ENCODE data around the gene C13orf46. TPM values are rescaled to one million over a fixed set of nuclear protein-coding genes. Genes with fewer than 3 reads are reported as not detected.

The C13orf46 gene
- total RNA-seq, 2 donors from 2014 or later: 0.24 to 0.44 TPM

DNA sequence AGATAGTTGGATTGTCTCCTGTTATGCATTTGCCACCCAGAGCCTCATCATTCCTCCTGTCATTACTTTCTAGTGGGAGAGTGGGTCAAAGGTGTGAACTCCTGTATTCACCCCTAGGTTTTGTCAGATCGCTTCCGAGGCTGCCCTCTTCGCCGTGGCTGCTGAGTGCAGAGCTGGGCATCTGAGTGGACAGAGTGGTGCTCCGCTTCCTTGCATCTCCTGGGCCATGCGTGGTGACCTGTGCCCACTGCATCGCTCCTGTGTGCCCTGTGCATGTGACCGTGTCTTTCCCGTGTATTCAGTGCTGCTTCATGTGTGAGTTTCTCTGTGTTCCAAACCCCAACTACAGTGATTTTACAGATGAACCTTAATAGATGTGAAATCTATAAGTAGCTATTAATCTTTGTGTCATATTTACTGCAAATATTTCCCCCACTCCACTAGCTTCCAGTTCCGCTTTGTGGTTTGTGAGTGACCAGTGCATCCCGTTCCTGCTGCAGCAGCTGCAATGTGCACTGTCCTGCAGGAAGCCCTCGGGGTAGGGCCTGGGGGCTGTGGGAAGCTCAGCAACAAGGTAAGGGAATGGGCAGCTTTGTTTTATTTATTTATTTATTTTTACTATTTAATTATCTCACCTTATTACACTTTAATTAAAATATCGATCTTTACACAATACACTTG, 53.1 kb downstream of the C13orf46 start:
- Histone ChIP-seq H3K4me1 (no peaks in the 10 kb centered on the region), H3K36me3 (no peaks in the 10 kb centered on the region), H3K9ac (ENCODE audit: low read depth in 2 of 2, low read length in 2 of 2) (no peak overlapping the region), H3K27me3 (no peaks in the 10 kb centered on the region), H3K9me3 (no peaks in the 10 kb centered on the region), H3K4me3 (no peak overlapping the region), H3K27ac (no peak overlapping the region)
- TF ChIP-seq, protein P1, sequence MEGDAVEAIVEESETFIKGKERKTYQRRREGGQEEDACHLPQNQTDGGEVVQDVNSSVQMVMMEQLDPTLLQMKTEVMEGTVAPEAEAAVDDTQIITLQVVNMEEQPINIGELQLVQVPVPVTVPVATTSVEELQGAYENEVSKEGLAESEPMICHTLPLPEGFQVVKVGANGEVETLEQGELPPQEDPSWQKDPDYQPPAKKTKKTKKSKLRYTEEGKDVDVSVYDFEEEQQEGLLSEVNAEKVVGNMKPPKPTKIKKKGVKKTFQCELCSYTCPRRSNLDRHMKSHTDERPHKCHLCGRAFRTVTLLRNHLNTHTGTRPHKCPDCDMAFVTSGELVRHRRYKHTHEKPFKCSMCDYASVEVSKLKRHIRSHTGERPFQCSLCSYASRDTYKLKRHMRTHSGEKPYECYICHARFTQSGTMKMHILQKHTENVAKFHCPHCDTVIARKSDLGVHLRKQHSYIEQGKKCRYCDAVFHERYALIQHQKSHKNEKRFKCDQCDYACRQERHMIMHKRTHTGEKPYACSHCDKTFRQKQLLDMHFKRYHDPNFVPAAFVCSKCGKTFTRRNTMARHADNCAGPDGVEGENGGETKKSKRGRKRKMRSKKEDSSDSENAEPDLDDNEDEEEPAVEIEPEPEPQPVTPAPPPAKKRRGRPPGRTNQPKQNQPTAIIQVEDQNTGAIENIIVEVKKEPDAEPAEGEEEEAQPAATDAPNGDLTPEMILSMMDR (IDR thresholded peaks at IDR 0.05): no peak
- intact Hi-C loops (cut with DNase I): no loop called here
- no peak for DNase-seq

DNA sequence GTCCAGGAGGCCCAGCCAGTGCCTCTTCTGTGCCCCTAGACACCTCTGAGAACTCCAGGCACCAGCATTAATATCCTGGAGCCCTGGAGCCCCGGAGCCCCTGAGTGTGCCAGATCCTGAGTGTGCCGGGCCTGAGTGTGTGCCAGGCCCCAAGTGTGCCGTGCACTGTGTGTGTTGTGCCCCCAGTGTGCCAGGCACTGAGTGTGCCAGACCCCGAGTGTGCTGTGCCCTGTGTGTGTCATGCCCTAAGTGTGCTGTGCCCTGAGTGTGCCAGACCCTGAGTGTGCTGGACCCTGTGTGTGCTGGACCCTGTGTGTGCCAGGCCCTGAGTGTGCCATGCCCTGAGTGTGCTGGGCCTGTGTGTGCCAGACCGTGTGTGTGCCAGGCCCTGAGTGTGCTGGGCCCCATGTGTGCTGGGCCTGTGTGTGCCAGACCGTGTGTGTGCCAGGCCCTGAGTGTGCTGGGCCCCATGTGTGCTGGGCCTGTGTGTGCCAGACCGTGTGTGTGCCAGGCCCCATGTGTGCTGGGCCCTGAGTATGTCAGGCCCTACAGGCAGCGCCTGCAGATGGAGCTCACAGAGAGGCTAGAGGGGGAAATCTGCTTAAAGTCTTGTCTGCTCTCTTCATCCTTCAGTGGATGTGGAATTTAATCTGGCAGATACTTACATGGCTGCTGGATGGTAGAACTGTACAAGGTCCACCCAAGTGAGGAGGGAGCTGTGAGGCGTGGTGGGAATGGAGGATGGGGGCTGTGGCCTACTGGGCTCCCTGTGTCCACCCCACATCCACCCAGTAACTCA, 53.9 kb downstream of the C13orf46 start:
- no peak overlapping the region for H3K4me3 ChIP-seq
- no peaks in the 10 kb centered on the region for H3K9me3 ChIP-seq
- H3K27ac ChIP-seq: no peak overlapping the region
- H3K36me3 ChIP-seq: no peaks in the 10 kb centered on the region
- H3K4me1 ChIP-seq: no peaks in the 10 kb centered on the region
- no peaks in the 10 kb centered on the region for H3K27me3 ChIP-seq
- intact Hi-C loops (cut with DNase I): no loop called here
- no peak overlapping the region for H3K9ac ChIP-seq (ENCODE audit: low read depth in 2 of 2, low read length in 2 of 2)
- TF ChIP-seq, protein P1 (IDR thresholded peaks at IDR 0.05): no peak
- peak; percentile 4 for DNase-seq

DNA sequence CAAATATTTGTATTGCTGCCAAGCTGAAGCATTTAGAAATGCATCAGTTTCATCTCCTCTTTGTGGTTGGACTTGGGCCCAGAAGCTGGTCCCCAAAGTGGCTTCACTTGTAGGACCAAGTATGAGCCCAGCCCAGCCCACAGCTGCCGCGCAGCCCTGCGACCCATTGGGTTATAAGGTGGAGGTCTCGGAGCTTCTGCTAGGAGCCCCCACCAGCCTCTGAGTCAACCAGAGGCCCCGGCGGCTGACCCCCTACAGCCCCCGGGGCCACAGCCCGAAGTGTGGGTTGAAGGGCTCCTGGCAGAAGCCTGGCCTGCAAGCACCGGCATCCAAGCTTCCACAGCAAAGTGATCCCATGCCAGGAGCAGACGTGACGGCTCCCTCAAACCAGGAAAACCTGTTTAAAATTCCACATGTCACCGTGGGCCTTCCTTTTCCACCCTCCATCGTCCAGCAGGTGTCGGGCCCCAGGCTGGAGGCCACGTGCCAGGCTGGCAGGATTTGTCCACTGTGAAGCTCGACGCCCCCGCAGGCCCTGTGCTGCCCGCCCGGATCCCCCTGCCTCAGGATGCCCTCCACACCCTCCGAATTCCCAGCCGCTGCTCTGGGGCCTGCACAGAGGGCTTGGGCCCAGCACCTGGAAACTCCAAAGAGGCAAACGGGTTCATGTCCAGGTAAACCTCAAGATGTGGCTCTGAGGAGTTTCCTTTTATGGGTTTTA, 54.7 kb downstream of the C13orf46 start:
- no peaks in the 10 kb centered on the region for H3K4me1 ChIP-seq
- peak; percentile 9 for DNase-seq
- H3K27ac ChIP-seq: no peak overlapping the region
- no peaks in the 10 kb centered on the region for H3K27me3 ChIP-seq
- no peak overlapping the region for H3K4me3 ChIP-seq
- H3K9me3 ChIP-seq: no peaks in the 10 kb centered on the region
- intact Hi-C loops (cut with DNase I): no loop called here
- TF ChIP-seq, protein P1 (IDR thresholded peaks at IDR 0.05): no peak
- no peaks in the 10 kb centered on the region for H3K36me3 ChIP-seq
- no peak overlapping the region for H3K9ac ChIP-seq (ENCODE audit: low read depth in 2 of 2, low read length in 2 of 2)

DNA sequence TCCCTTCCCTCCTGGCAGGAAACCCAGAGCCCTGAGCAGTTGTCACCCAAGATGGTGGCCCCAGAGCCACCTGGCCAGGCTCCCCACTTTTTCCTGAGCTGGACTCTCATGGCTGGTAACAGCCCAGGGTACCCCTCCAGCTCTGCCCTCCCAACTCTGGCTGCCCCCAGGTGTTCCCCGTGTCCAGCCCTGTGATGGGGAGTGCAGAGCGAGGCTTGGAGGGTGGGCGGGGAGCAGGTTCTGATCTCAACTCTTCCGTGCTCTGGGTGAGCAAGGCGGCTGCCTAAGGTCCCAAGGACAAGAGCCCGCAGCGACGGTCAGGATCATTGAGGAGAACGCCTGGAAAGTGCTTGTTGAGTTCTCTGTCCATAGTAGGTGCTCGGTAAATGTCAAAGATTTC, 55.3 kb downstream of the C13orf46 start:
- intact Hi-C loops (cut with DNase I): no loop called here
- Histone ChIP-seq H3K36me3 (no peaks in the 10 kb centered on the region), H3K4me3 (no peak overlapping the region), H3K4me1 (no peaks in the 10 kb centered on the region), H3K27me3 (no peaks in the 10 kb centered on the region), H3K9ac (ENCODE audit: low read depth in 2 of 2, low read length in 2 of 2) (no peak overlapping the region), H3K9me3 (no peaks in the 10 kb centered on the region), H3K27ac (no peak overlapping the region)
- DNase-seq: no peak
- TF ChIP-seq, protein P1 (IDR thresholded peaks at IDR 0.05): no peak

DNA sequence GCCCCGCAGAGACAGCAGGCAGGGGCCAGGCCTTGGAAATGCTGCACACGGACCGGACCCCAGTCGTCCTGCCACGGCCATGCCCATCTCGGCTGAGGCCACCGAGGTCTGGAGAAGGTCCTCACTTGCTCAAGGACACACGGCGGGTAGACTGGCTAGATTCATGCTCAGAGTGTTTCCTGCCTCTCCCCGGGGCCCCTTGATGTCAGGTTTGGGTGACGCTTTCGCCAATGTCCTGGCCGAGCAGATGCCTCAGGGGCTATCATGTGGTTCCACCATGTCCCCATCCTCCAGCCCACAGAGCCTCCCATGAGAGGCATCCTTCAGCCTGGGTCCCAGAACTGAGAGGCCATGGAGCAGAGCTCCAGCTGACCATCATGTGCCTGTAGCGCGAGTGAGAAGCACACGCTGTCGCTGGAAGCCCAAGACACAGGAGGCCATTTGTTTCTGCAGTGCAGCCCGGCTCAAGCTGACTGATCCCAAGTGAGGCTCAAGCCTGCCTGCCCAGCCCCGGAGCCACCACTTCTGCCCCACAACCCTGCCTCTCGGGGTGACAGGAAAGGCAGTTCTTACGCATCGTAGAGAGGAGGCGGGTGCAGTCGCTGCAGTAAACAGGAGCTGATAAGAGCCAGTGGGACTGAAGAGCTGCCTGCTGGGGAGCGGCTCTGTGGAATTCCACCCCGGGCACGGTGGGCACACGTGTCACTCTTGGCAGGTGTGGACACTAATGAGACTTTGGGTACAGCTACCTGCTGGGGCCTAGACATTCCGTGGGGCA, 56.1 kb downstream of the C13orf46 start:
- H3K27me3 ChIP-seq: no peaks in the 10 kb centered on the region
- intact Hi-C loops (cut with DNase I): no loop called here
- no peak overlapping the region for H3K27ac ChIP-seq
- no peaks in the 10 kb centered on the region for H3K9me3 ChIP-seq
- H3K4me3 ChIP-seq: no peak overlapping the region
- no peak overlapping the region for H3K9ac ChIP-seq (ENCODE audit: low read depth in 2 of 2, low read length in 2 of 2)
- no peaks in the 10 kb centered on the region for H3K36me3 ChIP-seq
- DNase-seq: peak; percentile 10
- H3K4me1 ChIP-seq: no peaks in the 10 kb centered on the region
- TF ChIP-seq, protein P1 (IDR thresholded peaks at IDR 0.05): no peak

All from colonic mucosa (tissue), 4 donors.